ENCODE data around the gene CNR1.

GRCh38 chr6:88211446-88211845 is 45.3 kb upstream of the CNR1 start:
- TF ChIP-seq SNAI2 (CRISPR knock-in tag; IDR thresholded peaks at IDR 0.05): no peak
- no peak for TF ChIP-seq ARNTL (CRISPR knock-in tag; IDR thresholded peaks at IDR 0.05; ENCODE audit: borderline replicate concordance, low read depth)
- TF ChIP-seq RARB (CRISPR knock-in tag; IDR thresholded peaks at IDR 0.05): no peak
- TF ChIP-seq PATZ1 (CRISPR knock-in tag; IDR thresholded peaks at IDR 0.05; ENCODE audit: borderline replicate concordance): no peak
- TF ChIP-seq CSDC2 (CRISPR knock-in tag; IDR thresholded peaks at IDR 0.05): no peak
- no peak for TF ChIP-seq ZFP3 (CRISPR knock-in tag; IDR thresholded peaks at IDR 0.05)
- no peak for TF ChIP-seq ZNF565 (CRISPR knock-in tag; conservative IDR thresholded peaks at IDR 0.05; ENCODE audit: low read depth)
- TF ChIP-seq ZNF8 (CRISPR knock-in tag; IDR thresholded peaks at IDR 0.05): no peak
- no peak for TF ChIP-seq CREB5 (CRISPR knock-in tag; IDR thresholded peaks at IDR 0.05; ENCODE audit: low read depth)
- TF ChIP-seq PPARA (CRISPR knock-in tag; IDR thresholded peaks at IDR 0.05; ENCODE audit: borderline replicate concordance): no peak
- TF ChIP-seq TCF4 (CRISPR knock-in tag; IDR thresholded peaks at IDR 0.05; ENCODE audit: borderline replicate concordance): no peak

All from SK-N-SH treated with all-trans-retinoic acid at 6 μM for 48 hours (cell line).